ENCODE data around the gene TMEFF2.

DNA sequence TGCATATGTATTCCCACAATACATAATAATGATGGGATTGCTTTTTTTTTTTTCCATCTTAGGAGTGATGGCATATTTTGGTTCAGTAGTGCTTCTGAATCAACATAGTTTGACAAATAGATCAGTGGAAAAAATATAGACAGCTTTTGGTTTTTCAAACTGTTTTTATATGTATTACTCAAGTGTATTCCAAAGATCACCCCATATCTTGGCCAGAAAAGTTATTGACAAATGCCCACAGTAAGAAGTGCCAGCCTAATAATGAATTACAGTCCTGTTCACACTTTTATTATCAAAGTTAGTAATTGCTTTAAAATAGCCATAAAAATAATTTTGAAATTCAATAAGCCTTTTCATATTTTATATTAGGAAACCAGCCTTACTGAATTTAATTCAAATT is 95.0 kb downstream of the TMEFF2 start:
- TF ChIP-seq, protein P1, sequence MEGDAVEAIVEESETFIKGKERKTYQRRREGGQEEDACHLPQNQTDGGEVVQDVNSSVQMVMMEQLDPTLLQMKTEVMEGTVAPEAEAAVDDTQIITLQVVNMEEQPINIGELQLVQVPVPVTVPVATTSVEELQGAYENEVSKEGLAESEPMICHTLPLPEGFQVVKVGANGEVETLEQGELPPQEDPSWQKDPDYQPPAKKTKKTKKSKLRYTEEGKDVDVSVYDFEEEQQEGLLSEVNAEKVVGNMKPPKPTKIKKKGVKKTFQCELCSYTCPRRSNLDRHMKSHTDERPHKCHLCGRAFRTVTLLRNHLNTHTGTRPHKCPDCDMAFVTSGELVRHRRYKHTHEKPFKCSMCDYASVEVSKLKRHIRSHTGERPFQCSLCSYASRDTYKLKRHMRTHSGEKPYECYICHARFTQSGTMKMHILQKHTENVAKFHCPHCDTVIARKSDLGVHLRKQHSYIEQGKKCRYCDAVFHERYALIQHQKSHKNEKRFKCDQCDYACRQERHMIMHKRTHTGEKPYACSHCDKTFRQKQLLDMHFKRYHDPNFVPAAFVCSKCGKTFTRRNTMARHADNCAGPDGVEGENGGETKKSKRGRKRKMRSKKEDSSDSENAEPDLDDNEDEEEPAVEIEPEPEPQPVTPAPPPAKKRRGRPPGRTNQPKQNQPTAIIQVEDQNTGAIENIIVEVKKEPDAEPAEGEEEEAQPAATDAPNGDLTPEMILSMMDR (tag by site-specific recombination; IDR thresholded peaks at IDR 0.05), result no peak
- TF ChIP-seq ZNF140 (tag by site-specific recombination; IDR thresholded peaks at IDR 0.05), result no peak
- TF ChIP-seq, protein P2, sequence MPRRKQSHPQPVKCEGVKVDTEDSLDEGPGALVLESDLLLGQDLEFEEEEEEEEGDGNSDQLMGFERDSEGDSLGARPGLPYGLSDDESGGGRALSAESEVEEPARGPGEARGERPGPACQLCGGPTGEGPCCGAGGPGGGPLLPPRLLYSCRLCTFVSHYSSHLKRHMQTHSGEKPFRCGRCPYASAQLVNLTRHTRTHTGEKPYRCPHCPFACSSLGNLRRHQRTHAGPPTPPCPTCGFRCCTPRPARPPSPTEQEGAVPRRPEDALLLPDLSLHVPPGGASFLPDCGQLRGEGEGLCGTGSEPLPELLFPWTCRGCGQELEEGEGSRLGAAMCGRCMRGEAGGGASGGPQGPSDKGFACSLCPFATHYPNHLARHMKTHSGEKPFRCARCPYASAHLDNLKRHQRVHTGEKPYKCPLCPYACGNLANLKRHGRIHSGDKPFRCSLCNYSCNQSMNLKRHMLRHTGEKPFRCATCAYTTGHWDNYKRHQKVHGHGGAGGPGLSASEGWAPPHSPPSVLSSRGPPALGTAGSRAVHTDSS (tag by site-specific recombination; IDR thresholded peaks at IDR 0.05), result no peak
- TF ChIP-seq MYNN (tag by site-specific recombination; IDR thresholded peaks at IDR 0.05; ENCODE audit: borderline replicate concordance), result no peak
- TF ChIP-seq ZNF114 (tag by site-specific recombination; IDR thresholded peaks at IDR 0.05), result no peak
- TF ChIP-seq ZNF529 (tag by site-specific recombination; IDR thresholded peaks at IDR 0.05; ENCODE audit: insufficient replicate concordance), result no peak
- TF ChIP-seq GLIS2 (tag by site-specific recombination; IDR thresholded peaks at IDR 0.05), result no peak
- no peak for TF ChIP-seq HOXD13 (CRISPR knock-in tag; IDR thresholded peaks at IDR 0.05; ENCODE audit: borderline replicate concordance)
- no peak for TF ChIP-seq ZNF366 (tag by site-specific recombination; conservative IDR thresholded peaks at IDR 0.05)
- TF ChIP-seq, protein P3, sequence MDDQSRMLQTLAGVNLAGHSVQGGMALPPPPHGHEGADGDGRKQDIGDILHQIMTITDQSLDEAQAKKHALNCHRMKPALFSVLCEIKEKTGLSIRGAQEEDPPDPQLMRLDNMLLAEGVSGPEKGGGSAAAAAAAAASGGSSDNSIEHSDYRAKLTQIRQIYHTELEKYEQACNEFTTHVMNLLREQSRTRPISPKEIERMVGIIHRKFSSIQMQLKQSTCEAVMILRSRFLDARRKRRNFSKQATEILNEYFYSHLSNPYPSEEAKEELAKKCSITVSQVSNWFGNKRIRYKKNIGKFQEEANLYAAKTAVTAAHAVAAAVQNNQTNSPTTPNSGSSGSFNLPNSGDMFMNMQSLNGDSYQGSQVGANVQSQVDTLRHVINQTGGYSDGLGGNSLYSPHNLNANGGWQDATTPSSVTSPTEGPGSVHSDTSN (CRISPR knock-in tag; IDR thresholded peaks at IDR 0.05), result no peak

Data from HEK293 (cell line).